ENCODE results near the gene IRAK1. TPM values are rescaled to one million over a fixed set of nuclear protein-coding genes. Genes with fewer than 3 reads are reported as not detected.
A peak's percentile ranks its signal among the peaks of the same experiment; 100 is the strongest.

IRAK1 gene
- total RNA-seq, 1 donor from 2014 or later: 69.1 TPM

DNA sequence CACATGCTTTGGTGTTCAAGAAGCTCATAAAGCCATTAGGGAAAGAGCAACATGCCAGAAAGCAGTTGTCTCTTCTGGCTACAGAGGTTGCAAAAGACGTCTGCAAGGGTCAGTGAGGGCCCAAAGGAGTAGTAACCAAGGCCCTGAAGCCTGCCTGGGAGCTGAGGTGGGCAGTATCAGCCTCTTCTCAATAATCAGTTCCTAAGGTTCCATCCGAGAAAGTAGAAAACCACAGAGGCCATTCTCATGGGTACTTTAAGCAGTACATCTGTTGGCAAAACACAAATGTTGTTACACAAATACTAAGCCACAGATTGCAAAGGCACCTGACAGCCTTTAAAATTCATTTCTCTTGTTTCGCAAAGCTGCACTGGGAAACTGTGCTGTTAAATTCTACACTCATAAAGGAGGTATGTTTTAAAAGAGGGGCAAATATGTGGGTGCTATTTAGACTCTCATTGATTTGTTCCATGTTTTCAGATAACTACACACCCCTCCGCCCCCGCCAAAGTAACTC lies 40.1 kb upstream of the IRAK1 start:
- no peak overlapping the region for H3K27ac Mint-ChIP-seq
- H3K4me1 Mint-ChIP-seq: peaks cover 4% of the 10 kb centered on the region
- H3K27me3 Mint-ChIP-seq (ENCODE audit: low read depth): no peaks in the 10 kb centered on the region
- no peak for DNase-seq (ENCODE audit: low spot score in 2 of 2, unreplicated experiment in 2 of 2)
- peaks cover 2% of the 10 kb centered on the region for H3K36me3 Mint-ChIP-seq
- H3K4me3 Mint-ChIP-seq: no peak overlapping the region
- H3K9me3 Mint-ChIP-seq: peaks cover 18% of the 10 kb centered on the region
- TF ChIP-seq, protein P1, sequence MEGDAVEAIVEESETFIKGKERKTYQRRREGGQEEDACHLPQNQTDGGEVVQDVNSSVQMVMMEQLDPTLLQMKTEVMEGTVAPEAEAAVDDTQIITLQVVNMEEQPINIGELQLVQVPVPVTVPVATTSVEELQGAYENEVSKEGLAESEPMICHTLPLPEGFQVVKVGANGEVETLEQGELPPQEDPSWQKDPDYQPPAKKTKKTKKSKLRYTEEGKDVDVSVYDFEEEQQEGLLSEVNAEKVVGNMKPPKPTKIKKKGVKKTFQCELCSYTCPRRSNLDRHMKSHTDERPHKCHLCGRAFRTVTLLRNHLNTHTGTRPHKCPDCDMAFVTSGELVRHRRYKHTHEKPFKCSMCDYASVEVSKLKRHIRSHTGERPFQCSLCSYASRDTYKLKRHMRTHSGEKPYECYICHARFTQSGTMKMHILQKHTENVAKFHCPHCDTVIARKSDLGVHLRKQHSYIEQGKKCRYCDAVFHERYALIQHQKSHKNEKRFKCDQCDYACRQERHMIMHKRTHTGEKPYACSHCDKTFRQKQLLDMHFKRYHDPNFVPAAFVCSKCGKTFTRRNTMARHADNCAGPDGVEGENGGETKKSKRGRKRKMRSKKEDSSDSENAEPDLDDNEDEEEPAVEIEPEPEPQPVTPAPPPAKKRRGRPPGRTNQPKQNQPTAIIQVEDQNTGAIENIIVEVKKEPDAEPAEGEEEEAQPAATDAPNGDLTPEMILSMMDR (IDR thresholded peaks at IDR 0.05; ENCODE audit: unreplicated experiment): no peak

DNA sequence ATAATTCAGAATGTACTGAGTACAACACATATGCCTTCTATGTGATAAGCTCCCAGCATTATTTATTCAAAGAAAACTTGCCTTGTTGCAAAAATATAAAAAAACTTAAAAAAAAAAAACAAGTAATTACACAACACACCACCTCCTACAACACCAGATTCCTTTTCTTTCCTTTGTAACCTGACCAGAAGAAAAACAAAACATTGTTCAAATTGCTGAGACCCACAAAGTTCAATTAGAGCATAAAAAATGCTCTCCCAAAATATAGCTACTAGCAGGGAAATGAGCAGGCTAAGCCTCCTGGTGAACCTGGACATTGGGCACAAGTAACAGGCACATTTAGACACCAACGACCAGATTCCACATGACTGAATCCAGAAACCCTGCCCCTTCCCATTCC lies 39.5 kb upstream of the IRAK1 start:
- TF ChIP-seq, protein P1 (IDR thresholded peaks at IDR 0.05; ENCODE audit: unreplicated experiment): no peak
- no peak for DNase-seq (ENCODE audit: low spot score in 2 of 2, unreplicated experiment in 2 of 2)
- peak overlapping the region; percentile 1 for H3K27ac Mint-ChIP-seq
- no peak overlapping the region for H3K4me3 Mint-ChIP-seq
- no peaks in the 10 kb centered on the region for H3K4me1 Mint-ChIP-seq
- H3K9me3 Mint-ChIP-seq: peaks cover 18% of the 10 kb centered on the region
- H3K27me3 Mint-ChIP-seq (ENCODE audit: low read depth): no peaks in the 10 kb centered on the region
- peaks cover 2% of the 10 kb centered on the region for H3K36me3 Mint-ChIP-seq

GRCh38 chrX:154058214-154058997 lies 38.7 kb upstream of the IRAK1 start:
- TF ChIP-seq, protein P1 (IDR thresholded peaks at IDR 0.05; ENCODE audit: unreplicated experiment): no peak
- no peak for DNase-seq (ENCODE audit: low spot score in 2 of 2, unreplicated experiment in 2 of 2)
- peaks cover 18% of the 10 kb centered on the region for H3K9me3 Mint-ChIP-seq
- H3K4me1 Mint-ChIP-seq: no peaks in the 10 kb centered on the region
- no peaks in the 10 kb centered on the region for H3K27me3 Mint-ChIP-seq (ENCODE audit: low read depth)
- H3K27ac Mint-ChIP-seq: no peak overlapping the region
- peaks cover 2% of the 10 kb centered on the region for H3K36me3 Mint-ChIP-seq
- no peak overlapping the region for H3K4me3 Mint-ChIP-seq

- peaks cover 18% of the 10 kb centered on the region for H3K9me3 Mint-ChIP-seq
Measured at GRCh38 chrX:154057791-154058190, 38.1 kb upstream of the IRAK1 start.

GRCh38 chrX:154056770-154057241 lies 37.1 kb upstream of the IRAK1 start:
- Mint-ChIP-seq H3K4me1 (peaks cover 2% of the 10 kb centered on the region), H3K9me3 (peaks cover 20% of the 10 kb centered on the region), H3K27me3 (ENCODE audit: low read depth) (no peaks in the 10 kb centered on the region), H3K27ac (no peak overlapping the region), H3K36me3 (peaks cover 6% of the 10 kb centered on the region), H3K4me3 (no peak overlapping the region)
- TF ChIP-seq, protein P1 (IDR thresholded peaks at IDR 0.05; ENCODE audit: unreplicated experiment): no peak
- no peak for DNase-seq (ENCODE audit: low spot score in 2 of 2, unreplicated experiment in 2 of 2)

More at GRCh38 chrX:154057791-154058190, 38.1 kb upstream of the IRAK1 start:
- Mint-ChIP-seq H3K4me1 (no peaks in the 10 kb centered on the region), H3K4me3 (no peak overlapping the region), H3K36me3 (peaks cover 2% of the 10 kb centered on the region), H3K27ac (no peak overlapping the region), H3K27me3 (ENCODE audit: low read depth) (no peaks in the 10 kb centered on the region)
- TF ChIP-seq, protein P1 (IDR thresholded peaks at IDR 0.05; ENCODE audit: unreplicated experiment): no peak
- no peak for DNase-seq (ENCODE audit: low spot score in 2 of 2, unreplicated experiment in 2 of 2)
